HCT116 (cell line): ENCODE measurements around the gene ZNF618. TPM values are rescaled to one million over a fixed set of nuclear protein-coding genes. Genes with fewer than 3 reads are reported as not detected.

Source experiments
- ATAC-seq: fragments of 200-7000 bp; cut with Tn5 transposase; 2 replicates; pipeline ENCODE4 v1.9.1; 2020; ENCODE audit warnings: mild to moderate bottlenecking, moderate library complexity
- BruUV-seq: library from RNA; stranded (reverse); fragments of 400-500 nt; replicated peaks from 2 replicates; lab custom pipeline; 2021; lab: Mats Ljungman, UMichigan
- CTCF ChIA-PET: fragments of 300-600 bp; sonication (Branson Sonifier 250); formaldehyde crosslinking; loops from one replicate; lab custom pipeline; 2021; ENCODE audit warnings: antibody characterized with exemption; lab: Charles Lee
- POLR2A ChIA-PET: fragments of 300-600, 350-600 bp; sonication (Branson Sonifier 250); formaldehyde crosslinking; loops from one replicate; lab custom pipeline; 2021; ENCODE audit warnings: antibody characterized with exemption; lab: Charles Lee
- RAD21 ChIA-PET, 2 experiments: fragments of 300-600 bp; sonication (Branson Sonifier 250); formaldehyde crosslinking; loops; one replicate each; lab custom pipeline; 2023; ENCODE audit warnings: low total read pairs in 2 of 2; ENCODE audit not compliant: uncharacterized antibody in 2 of 2, unreplicated experiment in 2 of 2, low non-redundant PET in 1 of 2; lab: Charles Lee
- DNase-seq: peaks from one replicate; pipeline ENCODE4 v3.0.0-alpha.2; 2010; ENCODE audit warnings: low read depth, low spot score
- H2AFZ ChIP-seq: fragments of 200-600 bp; shearing (Covaris generic), sonication (generic); 2 replicates; pipeline ENCODE4 v1.6.1; 2017; ENCODE audit warnings: low read depth, mixed run types, mixed read lengths, antibody characterized with exemption, low read length; ENCODE audit not compliant: poor library complexity, severe bottlenecking
- H3K27ac ChIP-seq: 2 replicates; pipeline ENCODE4 v1.5.1; 2012; ENCODE audit warnings: low read depth, low read length
- H3K27me3 ChIP-seq: fragments of 200-600 bp; sonication (generic); 2 replicates; pipeline ENCODE4 v1.6.1; 2016; ENCODE audit warnings: mixed run types, low read length, mixed read lengths; ENCODE audit not compliant: insufficient read depth
- H3K36me3 ChIP-seq, 2 experiments: fragments of 200-500 bp in 1 of 2; fragments of 200-600 bp in 1 of 2; sonication (Bioruptor generic) in 1 of 2; sonication (generic) in 1 of 2; 2 replicates each; pipeline versions ENCODE4 v1.5.1 to v1.6.1; 2014 to 2016; ENCODE audit warnings: low read length in 2 of 2, inconsistent platforms in 1 of 2, mixed read lengths in 1 of 2, mixed run types in 1 of 2; ENCODE audit not compliant: insufficient read depth in 2 of 2, control insufficient read depth in 1 of 2
- H3K4me1 ChIP-seq, 2 experiments: fragments of 200-600 bp in 1 of 2; sonication (generic) in 1 of 2; 2 replicates each; pipeline versions ENCODE4 v1.5.1 to v1.6.1; 2012 to 2017; ENCODE audit warnings: low read length in 2 of 2, inconsistent platforms in 1 of 2, mild to moderate bottlenecking in 1 of 2, mixed read lengths in 1 of 2, mixed run types in 1 of 2, moderate library complexity in 1 of 2; ENCODE audit not compliant: insufficient read depth in 2 of 2, control insufficient read depth in 1 of 2
- H3K4me2 ChIP-seq: fragments of 200-600 bp; sonication (generic); 2 replicates; pipeline ENCODE4 v1.6.1; 2017; ENCODE audit warnings: mixed run types, low read length, mixed read lengths
- H3K4me3 ChIP-seq, 2 experiments: fragments of 200-600 bp in 1 of 2; sonication (generic) in 1 of 2; replicated peaks in 1 of 2; 2 replicates each; pipeline ENCODE4 v1.5.1; 2011 to 2016; ENCODE audit warnings: low read length in 2 of 2, control low read depth in 1 of 2, low read depth in 1 of 2, mild to moderate bottlenecking in 1 of 2, mixed read lengths in 1 of 2, mixed run types in 1 of 2
- H3K79me2 ChIP-seq: fragments of 200-600 bp; sonication (generic); 2 replicates; pipeline ENCODE4 v1.6.1; 2017; ENCODE audit warnings: mild to moderate bottlenecking, mixed run types, low read length, moderate library complexity, mixed read lengths; ENCODE audit not compliant: insufficient read depth
- H3K9ac ChIP-seq: fragments of 200-600 bp; sonication (generic); 2 replicates; pipeline ENCODE4 v1.6.1; 2016; ENCODE audit warnings: low read length, mixed read lengths
- H3K9me2 ChIP-seq: fragments of 200-600 bp; sonication (generic), shearing (Covaris generic); 2 replicates; pipeline ENCODE4 v1.6.1; 2017; ENCODE audit warnings: mixed run types, mild to moderate bottlenecking, moderate library complexity; ENCODE audit not compliant: insufficient read depth
- H3K9me3 ChIP-seq, 2 experiments: fragments of 200-500 bp in 1 of 2; fragments of 200-600 bp in 1 of 2; sonication (Bioruptor generic) in 1 of 2; sonication (generic) in 1 of 2; 2 replicates each; pipeline ENCODE4 v1.6.1; 2014 to 2017; ENCODE audit warnings: low read length in 2 of 2, mixed read lengths in 2 of 2, inconsistent platforms in 1 of 2, low read depth in 1 of 2, mild to moderate bottlenecking in 1 of 2, mixed run types in 1 of 2, moderate library complexity in 1 of 2; ENCODE audit not compliant: control insufficient read depth in 1 of 2, insufficient read depth in 1 of 2
- H4K20me1 ChIP-seq: fragments of 200-600 bp; sonication (generic), shearing (Covaris generic); 2 replicates; pipeline ENCODE4 v1.6.1; 2017; ENCODE audit warnings: mixed run types, mild to moderate bottlenecking, moderate library complexity; ENCODE audit not compliant: insufficient read depth
- CEBPB ChIP-seq: IDR thresholded peaks from 2 replicates; pipeline ENCODE4 v1.6.1; 2012; ENCODE audit warnings: low read depth
- EGR1 ChIP-seq: IDR thresholded peaks from 2 replicates; pipeline ENCODE4 v1.6.1; 2012; ENCODE audit warnings: low read depth
- FOSL1 ChIP-seq: IDR thresholded peaks from 2 replicates; pipeline ENCODE4 v1.6.1; 2012; ENCODE audit warnings: low read depth
- POLR2A ChIP-seq: IDR thresholded peaks from 2 replicates; pipeline ENCODE4 v1.7.0; 2011; ENCODE audit warnings: borderline replicate concordance; ENCODE audit not compliant: insufficient read depth, insufficient read length; ENCODE audit errors: extremely low read depth
- POLR2AphosphoS5 ChIP-seq: IDR thresholded peaks from 2 replicates; pipeline ENCODE4 v1.6.1; 2011; ENCODE audit warnings: mild to moderate bottlenecking, low read depth, low read length, moderate library complexity
- SP1 ChIP-seq: IDR thresholded peaks from 2 replicates; pipeline ENCODE4 v1.6.1; 2012; ENCODE audit warnings: low read depth
- SRF ChIP-seq: IDR thresholded peaks from 2 replicates; pipeline ENCODE4 v1.6.1; 2012; ENCODE audit warnings: low read depth
- TCF7L2 ChIP-seq: IDR thresholded peaks from 2 replicates; pipeline ENCODE4 v1.7.0; 2011; ENCODE audit warnings: borderline replicate concordance, inconsistent platforms; ENCODE audit not compliant: insufficient read depth, insufficient read length; ENCODE audit errors: extremely low read depth
- ZFX ChIP-seq: fragments of 450-650 bp; IDR thresholded peaks from 2 replicates; pipeline ENCODE4 v1.6.1; 2017
- ZNF274 ChIP-seq: fragments of 200-500 bp; sonication (Bioruptor generic); IDR thresholded peaks from 2 replicates; pipeline ENCODE4 v1.6.1; 2014; ENCODE audit warnings: mild to moderate bottlenecking, low read depth, low read length, inconsistent platforms
- intact Hi-C: fragments of 100-400 bp; cut with micrococcal nuclease; formaldehyde crosslinking; loops from 2 replicates; pipeline ENCODE4 v1.10.0; 2022
- total RNA-seq: library from RNA; stranded (reverse); gene quantifications from one replicate; pipeline ENCODE4 v1.2.1, GENCODE V29; 2021; ENCODE audit not compliant: unreplicated experiment
- TF ChIP-seq, protein P1 (sequence below): IDR thresholded peaks from 2 replicates; pipeline ENCODE4 v1.6.1; 2012

The ZNF618 gene
- total RNA-seq, 1 experiment from 2014 or later = 13.5 TPM

DNA sequence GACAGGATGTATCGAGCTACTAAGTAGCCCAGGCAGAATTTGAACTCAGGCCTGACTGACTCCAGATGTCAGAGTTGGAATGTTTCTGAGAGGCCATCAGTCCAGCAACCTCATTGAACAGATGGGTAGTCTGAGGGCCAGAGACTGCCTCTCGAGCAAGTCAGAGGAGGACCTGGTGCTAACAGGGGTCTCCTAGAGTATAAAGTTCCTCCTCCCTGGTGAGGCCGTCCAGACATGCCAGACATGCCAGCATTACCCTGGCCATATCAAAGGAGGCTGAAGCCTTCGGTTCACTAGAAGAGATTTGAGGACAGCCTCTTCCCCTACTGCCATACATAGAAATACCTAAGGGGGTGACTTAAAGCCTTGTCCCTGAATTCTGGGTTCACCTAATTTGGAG, 81.2 kb downstream of the ZNF618 start:
- Histone ChIP-seq H3K9ac (no peak overlapping the region), H3K9me3 (no peaks in the 10 kb centered on the region), H3K79me2 (no peaks in the 10 kb centered on the region), H3K4me2 (peak overlapping the region; percentile 25; the same call in 1 of the 2 replicates), H3K9me2 (no peaks in the 10 kb centered on the region), H3K4me3 (no peak overlapping the region), H3K36me3 (no peaks in the 10 kb centered on the region), H4K20me1 (no peaks in the 10 kb centered on the region), H2AFZ (no peak overlapping the region), H3K27ac (no peak overlapping the region), H3K4me1 (peaks cover 8 to 9% of the 10 kb centered on the region in 2 experiments), H3K27me3 (no peaks in the 10 kb centered on the region)
- no peak for TF ChIP-seq SP1
- ATAC-seq (no peak), DNase-seq (no peak)
- POLR2A ChIA-PET = no interaction called here
- intact Hi-C loops = no loop called here
- RAD21 ChIA-PET = no interaction called here
- no TSS peak for BruUV-seq
- CTCF ChIA-PET = no interaction called here

DNA sequence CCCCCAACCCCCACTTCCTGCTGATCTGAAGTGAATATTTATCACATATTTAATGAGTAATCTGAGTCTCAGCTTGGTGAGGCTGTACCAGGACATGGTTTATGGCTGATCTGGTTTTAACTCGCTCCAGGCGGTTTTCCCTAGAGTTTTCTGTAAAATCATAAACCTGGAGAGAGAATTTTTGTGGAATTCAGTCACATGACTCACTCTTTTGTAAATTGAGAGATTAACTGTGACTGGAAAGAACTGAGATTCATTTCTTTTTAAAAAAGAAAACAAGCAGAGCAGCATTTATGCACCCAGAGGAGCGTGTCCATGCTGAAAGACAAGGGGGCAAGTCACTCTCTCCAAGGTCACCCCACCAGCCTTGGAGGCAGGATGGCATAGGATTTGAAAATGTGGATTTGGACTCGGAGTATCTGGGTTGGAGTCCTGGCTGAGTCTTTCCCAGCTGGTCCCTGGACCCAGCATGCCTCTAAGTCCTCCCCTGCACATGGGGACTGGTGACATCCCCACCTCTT, 81.8 kb downstream of the ZNF618 start:
- intact Hi-C loops = no loop called here
- no TSS peak for BruUV-seq
- Histone ChIP-seq H3K9ac (no peak overlapping the region), H3K9me3 (no peaks in the 10 kb centered on the region), H3K4me1 (peaks cover 8 to 9% of the 10 kb centered on the region in 2 experiments), H3K9me2 (no peaks in the 10 kb centered on the region), H3K4me3 (no peak overlapping the region), H2AFZ (no peak overlapping the region), H4K20me1 (no peaks in the 10 kb centered on the region), H3K4me2 (peak overlapping the region; percentile 25; the same call in 1 of the 2 replicates), H3K27me3 (no peaks in the 10 kb centered on the region), H3K79me2 (no peaks in the 10 kb centered on the region), H3K36me3 (no peaks in the 10 kb centered on the region), H3K27ac (no peak overlapping the region)
- ChIA-PET RAD21 (no interaction called here), CTCF (no interaction called here), POLR2A (no interaction called here)
- no peak for ATAC-seq
- TF ChIP-seq ZNF274 = no peak
- TF ChIP-seq CEBPB = no peak
- TF ChIP-seq ZFX = no peak
- no peak for TF ChIP-seq POLR2A
- TF ChIP-seq SRF = no peak
- TF ChIP-seq, protein P1, sequence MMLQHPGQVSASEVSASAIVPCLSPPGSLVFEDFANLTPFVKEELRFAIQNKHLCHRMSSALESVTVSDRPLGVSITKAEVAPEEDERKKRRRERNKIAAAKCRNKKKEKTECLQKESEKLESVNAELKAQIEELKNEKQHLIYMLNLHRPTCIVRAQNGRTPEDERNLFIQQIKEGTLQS = no peak
- no peak for TF ChIP-seq TCF7L2
- no peak for TF ChIP-seq EGR1
- TF ChIP-seq FOSL1 = no peak
- TF ChIP-seq POLR2AphosphoS5 = no peak
- DNase-seq = no peak
